Cardiac fibroblast (primary cell): ENCODE data around the gene AMMECR1.
A peak's percentile ranks its signal among the peaks of the same experiment; 100 is the strongest.
"Not testable (repeated sequence)": the region's sequence is repeated elsewhere in the genome, so short reads cannot be mapped to it uniquely, and the experiment has no call there.

ENCODE experiments used
- DNase-seq, 2 donors: peaks; one replicate each; pipeline versions ENCODE4 v3.0.0 to v3.0.0-alpha.2; 2010; ENCODE audit warnings: low read depth in 2 of 2
- H3K4me3 ChIP-seq, 2 donors: replicated peaks in 1 of 2; 1 replicate in 1 of 2; 2 replicates in 1 of 2; pipeline ENCODE4 v1.5.1; 2011; ENCODE audit warnings: low read depth in 2 of 2, low read length in 2 of 2, mild to moderate bottlenecking in 2 of 2, moderate library complexity in 1 of 2
- CTCF ChIP-seq: IDR thresholded peaks from one replicate; pipeline ENCODE4 v1.5.1; 2011; ENCODE audit warnings: low read depth, mild to moderate bottlenecking, low read length, inconsistent platforms

AMMECR1 gene

GRCh38 chrX:110159235-110159634 lies 158.7 kb downstream of the AMMECR1 start:
- TF ChIP-seq CTCF: no peak
- no peak for DNase-seq
- no peak overlapping the region for H3K4me3 ChIP-seq

GRCh38 chrX:110157444-110157843 lies 160.4 kb downstream of the AMMECR1 start:
- DNase-seq: no peak
- no peak for TF ChIP-seq CTCF
- no peak overlapping the region for H3K4me3 ChIP-seq

- no peak overlapping the region for H3K4me3 ChIP-seq
- DNase-seq: peak in 1 of 2 donors; percentile 28
- peak; percentile 22 for TF ChIP-seq CTCF
Measured at GRCh38 chrX:110156167-110156754, 161.6 kb downstream of the AMMECR1 start.

GRCh38 chrX:110155759-110156158 lies 162.1 kb downstream of the AMMECR1 start:
- no peak for TF ChIP-seq CTCF
- no peak overlapping the region for H3K4me3 ChIP-seq
- DNase-seq: no peak

- DNase-seq: not testable (repeated sequence)
Measured at GRCh38 chrX:110154328-110154727, 163.6 kb downstream of the AMMECR1 start.

GRCh38 chrX:110153896-110154295 lies 164.0 kb downstream of the AMMECR1 start:
- DNase-seq: no peak
- H3K4me3 ChIP-seq: no peak overlapping the region
- no peak for TF ChIP-seq CTCF

More at GRCh38 chrX:110154328-110154727, 163.6 kb downstream of the AMMECR1 start:
- not testable (repeated sequence) for H3K4me3 ChIP-seq

- TF ChIP-seq CTCF: no peak
- H3K4me3 ChIP-seq: no peak overlapping the region
- DNase-seq: no peak
Measured at GRCh38 chrX:110153244-110153643, 164.6 kb downstream of the AMMECR1 start.
